ENCODE results near the gene BACH2.

BACH2 gene

DNA sequence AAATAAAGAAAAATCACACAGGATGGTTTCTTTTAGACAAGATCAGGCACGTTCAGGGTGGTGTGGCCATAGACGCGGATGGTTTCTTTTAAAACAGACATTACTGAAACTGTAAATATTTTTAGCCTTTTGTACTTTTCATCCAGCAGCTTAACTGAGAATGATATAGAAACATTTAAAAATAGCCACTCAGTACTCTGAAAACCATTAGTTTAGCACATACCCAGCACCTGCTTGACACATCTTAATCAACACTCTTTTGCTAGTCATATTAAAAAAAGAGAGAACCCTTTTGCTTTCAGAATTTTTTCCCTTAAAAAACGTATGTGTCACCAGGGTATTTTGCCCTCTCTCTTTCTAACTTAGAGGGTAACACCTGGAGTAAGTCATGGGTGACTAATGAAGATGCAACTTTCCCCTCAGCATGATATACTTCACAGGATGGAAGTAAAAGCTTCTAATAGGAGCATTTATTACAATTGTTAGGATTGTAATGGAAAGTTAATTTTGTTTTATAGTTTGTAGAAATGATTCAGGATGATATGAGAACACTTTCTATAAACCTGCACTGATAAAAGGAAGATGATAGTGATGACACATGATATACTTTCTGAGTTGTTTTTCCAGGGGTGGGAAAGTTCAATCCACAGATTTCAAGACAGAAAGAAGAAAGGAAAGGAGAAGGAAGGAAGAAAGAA, 45.2 kb downstream of the BACH2 start:
- H3K27me3 ChIP-seq (ENCODE audit: insufficient read depth, poor library complexity, severe bottlenecking): no peaks in the 10 kb centered on the region
- peak; percentile 92 for ATAC-seq (ENCODE audit: low read depth)
- H3K4me3 ChIP-seq (ENCODE audit: severe bottlenecking): no peak overlapping the region
- H3K9me3 ChIP-seq (ENCODE audit: severe bottlenecking): no peaks in the 10 kb centered on the region
- H3K4me1 ChIP-seq (ENCODE audit: insufficient read depth, poor library complexity, severe bottlenecking): peaks cover 24% of the 10 kb centered on the region
- DNase-seq (ENCODE audit: low spot score): no peak
- no peaks in the 10 kb centered on the region for H3K36me3 ChIP-seq (ENCODE audit: low read depth)
- H3K27ac ChIP-seq (ENCODE audit: poor library complexity, severe bottlenecking): peak overlapping the region; percentile 68
- TF ChIP-seq CTCF (IDR thresholded peaks at IDR 0.05; ENCODE audit: poor library complexity, severe bottlenecking): no peak

GRCh38 chr6:90250405-90250804, 46.2 kb downstream of the BACH2 start:
- H3K9me3 ChIP-seq (ENCODE audit: severe bottlenecking): no peaks in the 10 kb centered on the region

GRCh38 chr6:90249458-90249857, 47.2 kb downstream of the BACH2 start:
- TF ChIP-seq CTCF (IDR thresholded peaks at IDR 0.05; ENCODE audit: poor library complexity, severe bottlenecking): no peak
- H3K36me3 ChIP-seq (ENCODE audit: low read depth): no peaks in the 10 kb centered on the region
- ATAC-seq (ENCODE audit: low read depth): no peak
- no peaks in the 10 kb centered on the region for H3K9me3 ChIP-seq (ENCODE audit: severe bottlenecking)
- H3K27ac ChIP-seq (ENCODE audit: poor library complexity, severe bottlenecking): peak overlapping the region; percentile 68
- H3K27me3 ChIP-seq (ENCODE audit: insufficient read depth, poor library complexity, severe bottlenecking): no peaks in the 10 kb centered on the region
- no peak for DNase-seq (ENCODE audit: low spot score)
- no peak overlapping the region for H3K4me3 ChIP-seq (ENCODE audit: severe bottlenecking)
- peaks cover 24% of the 10 kb centered on the region for H3K4me1 ChIP-seq (ENCODE audit: insufficient read depth, poor library complexity, severe bottlenecking)

More at GRCh38 chr6:90250405-90250804, 46.2 kb downstream of the BACH2 start:
- ATAC-seq (ENCODE audit: low read depth): no peak
- Histone ChIP-seq H3K27me3 (ENCODE audit: insufficient read depth, poor library complexity, severe bottlenecking) (no peaks in the 10 kb centered on the region), H3K4me3 (ENCODE audit: severe bottlenecking) (no peak overlapping the region), H3K36me3 (ENCODE audit: low read depth) (no peaks in the 10 kb centered on the region), H3K27ac (ENCODE audit: poor library complexity, severe bottlenecking) (peak overlapping the region; percentile 68), H3K4me1 (ENCODE audit: insufficient read depth, poor library complexity, severe bottlenecking) (peaks cover 24% of the 10 kb centered on the region)
- no peak for TF ChIP-seq CTCF (IDR thresholded peaks at IDR 0.05; ENCODE audit: poor library complexity, severe bottlenecking)
- no peak for DNase-seq (ENCODE audit: low spot score)

DNA sequence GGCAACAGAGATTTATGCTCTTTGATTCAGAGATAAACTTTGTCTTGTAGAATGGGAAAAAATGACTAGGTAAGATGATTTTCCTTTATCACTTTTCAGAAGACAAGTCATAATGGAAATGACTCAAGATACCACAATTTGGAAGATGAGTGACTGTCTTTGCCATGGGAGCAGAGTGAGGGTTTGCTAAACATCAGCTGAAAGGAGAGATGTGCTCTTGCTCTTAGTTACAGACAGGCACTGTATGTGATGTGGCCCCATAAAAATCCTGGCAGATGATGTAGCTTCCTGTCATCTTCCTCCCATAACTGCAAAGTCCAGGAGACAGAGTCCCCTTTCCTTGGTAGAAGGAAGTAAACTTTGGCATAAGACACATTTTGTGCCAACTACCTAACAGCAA, 47.6 kb downstream of the BACH2 start:
- Histone ChIP-seq H3K4me3 (ENCODE audit: severe bottlenecking) (no peak overlapping the region), H3K36me3 (ENCODE audit: low read depth) (no peaks in the 10 kb centered on the region), H3K4me1 (ENCODE audit: insufficient read depth, poor library complexity, severe bottlenecking) (peaks cover 24% of the 10 kb centered on the region), H3K27ac (ENCODE audit: poor library complexity, severe bottlenecking) (peak overlapping the region; percentile 68), H3K9me3 (ENCODE audit: severe bottlenecking) (no peaks in the 10 kb centered on the region), H3K27me3 (ENCODE audit: insufficient read depth, poor library complexity, severe bottlenecking) (no peaks in the 10 kb centered on the region)
- ATAC-seq (ENCODE audit: low read depth): no peak
- TF ChIP-seq CTCF (IDR thresholded peaks at IDR 0.05; ENCODE audit: poor library complexity, severe bottlenecking): no peak
- DNase-seq (ENCODE audit: low spot score): no peak

DNA sequence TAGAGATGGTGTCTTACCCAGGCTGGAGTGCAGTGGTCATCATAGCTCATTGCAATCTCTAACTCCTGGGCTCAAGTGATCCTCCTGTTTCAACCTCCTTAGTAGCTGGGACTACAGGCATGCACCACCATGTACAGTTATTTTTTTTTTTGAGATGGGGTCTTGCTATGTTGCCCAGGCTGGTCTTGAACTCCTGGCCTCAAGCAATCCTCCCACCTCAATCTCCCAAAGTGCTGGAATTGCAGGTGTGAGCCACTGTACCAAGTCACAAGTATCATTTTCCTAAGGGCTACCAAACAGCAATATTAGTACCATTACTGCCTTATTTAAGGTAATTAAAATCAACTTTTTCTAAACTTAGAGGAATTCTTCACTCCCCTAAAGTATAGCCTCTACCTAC, 49.4 kb downstream of the BACH2 start:
- DNase-seq (ENCODE audit: low spot score) (no peak), ATAC-seq (ENCODE audit: low read depth) (no peak)
- no peaks in the 10 kb centered on the region for H3K36me3 ChIP-seq (ENCODE audit: low read depth)
- no peaks in the 10 kb centered on the region for H3K27me3 ChIP-seq (ENCODE audit: insufficient read depth, poor library complexity, severe bottlenecking)
- no peak for TF ChIP-seq CTCF (IDR thresholded peaks at IDR 0.05; ENCODE audit: poor library complexity, severe bottlenecking)
- no peak overlapping the region for H3K4me3 ChIP-seq (ENCODE audit: severe bottlenecking)
- peaks cover 20% of the 10 kb centered on the region for H3K4me1 ChIP-seq (ENCODE audit: insufficient read depth, poor library complexity, severe bottlenecking)
- H3K27ac ChIP-seq (ENCODE audit: poor library complexity, severe bottlenecking): no peak overlapping the region
- H3K9me3 ChIP-seq (ENCODE audit: severe bottlenecking): no peaks in the 10 kb centered on the region
